ENCODE data around the gene PADI1. TPM values are rescaled to one million over a fixed set of nuclear protein-coding genes. Genes with fewer than 3 reads are reported as not detected.

PADI1 gene
- total RNA-seq, 4 donors from 2014 or later, result 2.1 TPM; not detected in 3

DNA sequence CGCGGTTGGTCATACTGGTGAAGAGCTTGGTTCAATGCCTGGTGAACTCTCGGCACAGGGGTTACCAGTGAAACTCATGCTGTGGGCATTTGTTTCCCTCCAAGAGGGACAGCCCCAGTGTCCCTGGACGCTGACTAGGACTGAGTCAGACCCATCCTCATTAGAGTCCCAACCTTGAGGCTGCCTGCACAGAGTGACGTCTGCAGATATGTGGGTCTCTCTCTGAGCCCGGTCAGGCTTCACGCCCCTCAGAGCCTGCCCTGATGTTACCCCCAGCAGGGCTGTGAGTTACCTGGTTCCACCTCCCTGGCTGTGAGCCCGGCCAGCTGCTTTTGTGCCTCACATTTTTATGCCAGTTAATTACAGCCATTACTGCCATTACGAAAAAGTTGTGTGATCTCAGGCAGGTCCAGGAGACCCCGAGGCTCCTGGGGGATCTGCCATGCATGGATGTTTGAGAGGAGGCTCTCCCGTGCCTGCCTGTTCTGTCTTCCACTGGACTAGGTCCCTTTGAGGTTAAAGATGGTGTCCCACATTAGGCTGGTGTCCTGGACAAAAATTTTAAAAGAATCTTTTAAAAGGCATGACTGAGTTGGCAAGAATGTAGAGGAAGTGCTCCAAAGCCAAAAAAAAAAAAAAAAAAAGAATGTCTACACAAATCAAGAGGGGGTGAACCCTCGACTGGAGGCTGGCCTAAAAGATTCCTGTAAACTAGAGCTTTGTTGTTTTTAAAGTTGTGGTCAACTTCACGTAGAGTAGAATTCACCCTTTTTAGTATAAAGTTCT lies 36.6 kb upstream of the PADI1 start:
- intact Hi-C loops (cut with DNase I), result no loop called here
- TF ChIP-seq POLR2AphosphoS5 (IDR thresholded peaks at IDR 0.05) (no peak), EP300 (IDR thresholded peaks at IDR 0.05) (no peak), POLR2A (IDR thresholded peaks at IDR 0.05; ENCODE audit: low read depth) (no peak)
- TF ChIP-seq, protein P1, sequence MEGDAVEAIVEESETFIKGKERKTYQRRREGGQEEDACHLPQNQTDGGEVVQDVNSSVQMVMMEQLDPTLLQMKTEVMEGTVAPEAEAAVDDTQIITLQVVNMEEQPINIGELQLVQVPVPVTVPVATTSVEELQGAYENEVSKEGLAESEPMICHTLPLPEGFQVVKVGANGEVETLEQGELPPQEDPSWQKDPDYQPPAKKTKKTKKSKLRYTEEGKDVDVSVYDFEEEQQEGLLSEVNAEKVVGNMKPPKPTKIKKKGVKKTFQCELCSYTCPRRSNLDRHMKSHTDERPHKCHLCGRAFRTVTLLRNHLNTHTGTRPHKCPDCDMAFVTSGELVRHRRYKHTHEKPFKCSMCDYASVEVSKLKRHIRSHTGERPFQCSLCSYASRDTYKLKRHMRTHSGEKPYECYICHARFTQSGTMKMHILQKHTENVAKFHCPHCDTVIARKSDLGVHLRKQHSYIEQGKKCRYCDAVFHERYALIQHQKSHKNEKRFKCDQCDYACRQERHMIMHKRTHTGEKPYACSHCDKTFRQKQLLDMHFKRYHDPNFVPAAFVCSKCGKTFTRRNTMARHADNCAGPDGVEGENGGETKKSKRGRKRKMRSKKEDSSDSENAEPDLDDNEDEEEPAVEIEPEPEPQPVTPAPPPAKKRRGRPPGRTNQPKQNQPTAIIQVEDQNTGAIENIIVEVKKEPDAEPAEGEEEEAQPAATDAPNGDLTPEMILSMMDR (IDR thresholded peaks at IDR 0.05), result no peak
- DNase-seq (ENCODE audit: extremely low spot score), result no peak
- Histone ChIP-seq H3K9me3 (no peaks in the 10 kb centered on the region), H3K27me3 (peaks cover 0 to 59% (median 4%) of the 10 kb centered on the region in 4 donors), H3K4me1 (no peaks in the 10 kb centered on the region), H3K4me3 (no peak overlapping the region), H3K36me3 (no peaks in the 10 kb centered on the region), H3K27ac (replicated peaks in 1 of 4) (no peak overlapping the region)
- WGBS, result 62% methylated on average over 13 of the region's 13 CpGs

DNA sequence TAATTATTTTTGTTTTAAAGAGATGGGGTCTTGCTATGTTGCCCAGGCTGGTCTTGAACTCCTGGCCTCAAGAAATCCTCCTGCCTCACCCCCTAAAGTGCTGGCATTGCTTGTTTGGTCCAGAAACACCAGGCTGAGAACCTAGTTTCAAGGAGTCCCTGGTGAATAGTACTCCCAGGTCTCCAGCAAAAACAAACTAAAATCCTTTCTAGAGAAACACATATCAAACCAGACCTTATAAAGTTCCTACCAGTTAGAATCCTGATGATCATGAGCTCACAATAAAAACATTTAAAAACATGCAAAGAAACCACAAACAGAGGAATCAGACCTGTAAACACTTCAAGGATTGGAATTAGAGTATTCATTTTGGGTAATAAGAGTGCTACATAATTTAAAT lies 34.4 kb upstream of the PADI1 start:
- Histone ChIP-seq H3K27me3 (peaks cover 0 to 62% (median 3%) of the 10 kb centered on the region in 4 donors), H3K4me3 (no peak overlapping the region), H3K9me3 (no peaks in the 10 kb centered on the region), H3K4me1 (no peaks in the 10 kb centered on the region), H3K36me3 (no peaks in the 10 kb centered on the region), H3K27ac (replicated peaks in 1 of 4) (no peak overlapping the region)
- intact Hi-C loops (cut with DNase I), result no loop called here
- TF ChIP-seq, protein P1 (IDR thresholded peaks at IDR 0.05), result no peak
- no peak for TF ChIP-seq POLR2A (IDR thresholded peaks at IDR 0.05; ENCODE audit: low read depth)
- no peak for TF ChIP-seq POLR2AphosphoS5 (IDR thresholded peaks at IDR 0.05)
- TF ChIP-seq EP300 (IDR thresholded peaks at IDR 0.05), result no peak
- DNase-seq (ENCODE audit: extremely low spot score), result no peak

DNA sequence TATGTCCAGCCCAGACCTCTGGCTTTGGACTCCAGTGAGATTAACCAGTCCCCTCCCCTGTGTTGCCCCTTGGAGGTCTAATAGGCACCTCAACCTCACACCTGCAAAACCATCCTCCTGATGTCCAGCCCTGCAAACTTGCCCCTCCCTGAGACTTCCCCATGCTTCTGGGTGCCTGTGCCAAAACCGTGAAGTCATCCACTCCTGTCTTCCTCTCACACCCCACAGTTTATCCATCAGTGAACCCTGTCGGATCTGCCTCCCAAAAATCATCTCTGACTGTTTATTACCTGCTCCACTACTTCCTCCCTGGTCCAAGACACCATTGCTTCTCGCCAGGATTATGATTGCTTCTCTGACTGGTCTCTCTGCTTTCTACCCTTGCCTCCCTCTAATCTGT lies 31.7 kb upstream of the PADI1 start:
- Histone ChIP-seq H3K4me1 (no peaks in the 10 kb centered on the region), H3K36me3 (no peaks in the 10 kb centered on the region), H3K27ac (replicated peaks in 1 of 4) (no peak overlapping the region), H3K27me3 (peaks cover 0 to 50% (median 0%) of the 10 kb centered on the region in 4 donors), H3K9me3 (no peaks in the 10 kb centered on the region), H3K4me3 (no peak overlapping the region)
- WGBS, result 49% methylated on average over 3 of the region's 3 CpGs
- TF ChIP-seq EP300 (IDR thresholded peaks at IDR 0.05) (no peak), POLR2AphosphoS5 (IDR thresholded peaks at IDR 0.05) (no peak), POLR2A (IDR thresholded peaks at IDR 0.05; ENCODE audit: low read depth) (no peak)
- TF ChIP-seq, protein P1 (IDR thresholded peaks at IDR 0.05), result no peak
- no peak for DNase-seq (ENCODE audit: extremely low spot score)
- intact Hi-C loops (cut with DNase I), result no loop called here

DNA sequence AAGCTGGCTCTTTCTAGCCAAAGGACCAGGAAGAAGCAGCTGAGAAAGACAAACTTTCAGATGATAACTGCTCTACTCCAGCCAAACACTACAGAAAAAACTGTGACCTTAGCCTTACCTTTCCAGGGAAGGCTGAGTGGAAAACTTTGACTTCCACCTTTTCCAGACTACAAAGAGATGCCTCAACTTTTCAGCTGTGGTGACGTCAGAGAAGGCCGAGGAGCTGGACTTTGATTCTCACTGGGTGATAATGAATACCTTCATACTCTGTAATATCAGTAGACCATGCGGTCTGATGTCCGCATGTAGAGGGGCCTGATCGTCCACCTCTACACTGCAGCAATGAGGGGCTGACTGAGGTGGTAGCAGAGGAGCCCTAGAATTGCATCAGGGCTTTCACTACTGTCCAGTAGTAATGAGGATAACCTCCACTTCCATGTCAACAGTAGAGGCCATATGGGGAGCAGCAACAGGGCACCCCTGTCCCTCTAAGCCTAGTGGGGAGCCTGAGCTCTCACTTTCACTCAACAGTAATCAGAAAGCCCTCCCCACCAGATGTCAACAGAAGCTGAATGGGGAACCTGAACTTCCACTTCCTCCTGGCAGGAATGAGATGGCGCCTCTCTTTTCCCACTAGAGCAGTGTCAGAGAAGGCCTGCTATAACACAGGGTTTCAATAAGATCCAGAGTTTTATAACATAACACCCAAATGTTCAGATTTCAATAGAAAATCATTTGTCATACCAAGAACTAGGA lies 28.4 kb upstream of the PADI1 start:
- H3K4me1 ChIP-seq, result no peaks in the 10 kb centered on the region
- WGBS, result 91% methylated on average over 4 of the region's 6 CpGs
- no peak for DNase-seq (ENCODE audit: extremely low spot score)

DNA sequence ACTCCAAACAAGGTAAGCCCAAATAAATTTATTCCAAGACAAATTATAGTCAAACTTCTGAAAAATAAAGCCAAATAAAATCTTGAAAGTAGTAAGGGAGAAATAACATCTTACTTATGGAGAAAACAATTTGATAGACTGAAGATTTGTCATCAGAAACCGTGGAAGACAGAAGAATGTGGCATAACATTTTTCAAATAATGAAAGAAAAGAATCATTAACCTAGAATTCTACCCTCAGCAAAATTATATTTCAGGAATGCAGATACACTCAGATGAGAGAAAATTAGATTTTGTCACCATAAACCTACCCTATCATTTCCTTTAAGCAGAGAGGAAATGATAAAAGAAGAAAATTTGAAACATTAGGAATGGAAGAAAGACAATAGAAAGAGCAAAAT lies 27.3 kb upstream of the PADI1 start:
- no peak overlapping the region for H3K4me3 ChIP-seq
- intact Hi-C loops (cut with DNase I), result no loop called here
- H3K4me1 ChIP-seq, result no peaks in the 10 kb centered on the region
- WGBS, result 53% methylated on average over 1 of the region's 1 CpG
- no peak for DNase-seq (ENCODE audit: extremely low spot score)
- H3K27me3 ChIP-seq, result peaks cover 0 to 61% (median 0%) of the 10 kb centered on the region in 4 donors
- TF ChIP-seq POLR2AphosphoS5 (IDR thresholded peaks at IDR 0.05), result no peak
- TF ChIP-seq, protein P1 (IDR thresholded peaks at IDR 0.05), result no peak
- no peak for TF ChIP-seq POLR2A (IDR thresholded peaks at IDR 0.05; ENCODE audit: low read depth)
- TF ChIP-seq EP300 (IDR thresholded peaks at IDR 0.05), result no peak
- H3K36me3 ChIP-seq, result no peaks in the 10 kb centered on the region
- H3K27ac ChIP-seq (replicated peaks in 1 of 4), result no peak overlapping the region
- no peaks in the 10 kb centered on the region for H3K9me3 ChIP-seq

More for the DNA sequence above, 28.4 kb upstream of the PADI1 start:
- peaks cover 0 to 57% (median 0%) of the 10 kb centered on the region in 4 donors for H3K27me3 ChIP-seq
- no peaks in the 10 kb centered on the region for H3K9me3 ChIP-seq
- H3K27ac ChIP-seq (replicated peaks in 1 of 4), result no peak overlapping the region
- no peak for TF ChIP-seq POLR2A (IDR thresholded peaks at IDR 0.05; ENCODE audit: low read depth)
- intact Hi-C loops (cut with DNase I), result no loop called here
- H3K4me3 ChIP-seq, result no peak overlapping the region
- no peaks in the 10 kb centered on the region for H3K36me3 ChIP-seq
